NCI-H345 treated with DMSO at 0.1 percent for 48 hours (cell line): ENCODE data around the gene PLD1.

Source experiments
- DNase-seq: peaks from one replicate; lab custom pipeline; 2025; ENCODE audit not compliant: unreplicated experiment; lab: John Stamatoyannopoulos, UW

Gene PLD1

GRCh38 chr3:171801738-171802589 lies 8.3 kb downstream of the PLD1 start:
- DNase-seq: no peak

GRCh38 chr3:171799501-171799900 lies 10.8 kb downstream of the PLD1 start:
- no peak for DNase-seq

- DNase-seq: no peak
Measured at GRCh38 chr3:171797873-171798272, 12.4 kb downstream of the PLD1 start.

- no peak for DNase-seq
Measured at GRCh38 chr3:171797265-171797679, 13.0 kb downstream of the PLD1 start.

GRCh38 chr3:171796625-171797264 lies 13.5 kb downstream of the PLD1 start:
- no peak for DNase-seq

- no peak for DNase-seq
Measured at GRCh38 chr3:171792531-171792930, 17.8 kb downstream of the PLD1 start.

GRCh38 chr3:171791692-171792076 lies 18.6 kb downstream of the PLD1 start:
- DNase-seq: no peak

- DNase-seq: no peak
Measured at GRCh38 chr3:171790898-171791691, 19.2 kb downstream of the PLD1 start.

GRCh38 chr3:171790574-171790897 lies 19.7 kb downstream of the PLD1 start:
- DNase-seq: no peak

- no peak for DNase-seq
Measured at GRCh38 chr3:171789759-171790505, 20.4 kb downstream of the PLD1 start.

GRCh38 chr3:171788546-171789351 lies 21.5 kb downstream of the PLD1 start:
- DNase-seq: no peak

- no peak for DNase-seq
Measured at GRCh38 chr3:171786997-171787396, 23.3 kb downstream of the PLD1 start.

GRCh38 chr3:171784937-171785336 lies 25.3 kb downstream of the PLD1 start:
- DNase-seq: no peak

- no peak for DNase-seq
Measured at GRCh38 chr3:171784387-171784786, 25.9 kb downstream of the PLD1 start.

- DNase-seq: no peak
Measured at GRCh38 chr3:171783626-171784025, 26.7 kb downstream of the PLD1 start.

- DNase-seq: no peak
Measured at GRCh38 chr3:171783086-171783485, 27.2 kb downstream of the PLD1 start.

GRCh38 chr3:171782617-171783016 lies 27.7 kb downstream of the PLD1 start:
- DNase-seq: no peak

- no peak for DNase-seq
Measured at GRCh38 chr3:171781711-171782127, 28.6 kb downstream of the PLD1 start.

- DNase-seq: no peak
Measured at GRCh38 chr3:171778493-171778892, 31.8 kb downstream of the PLD1 start.

- no peak for DNase-seq
Measured at GRCh38 chr3:171777596-171777995, 32.7 kb downstream of the PLD1 start.
